CD4-positive, alpha-beta T cell treated with Interleukin-15 for 4 hours (primary cell): Measurements from ENCODE around the gene UGT2B11.
"Not testable (repeated sequence)": the region's sequence is repeated elsewhere in the genome, so short reads cannot be mapped to it uniquely, and the experiment has no call there.

Experiments used
- DNase-seq: peaks from one replicate; pipeline ENCODE4 v3.0.0-alpha.2; 2020; ENCODE audit warnings: low spot score

Gene UGT2B11

DNA sequence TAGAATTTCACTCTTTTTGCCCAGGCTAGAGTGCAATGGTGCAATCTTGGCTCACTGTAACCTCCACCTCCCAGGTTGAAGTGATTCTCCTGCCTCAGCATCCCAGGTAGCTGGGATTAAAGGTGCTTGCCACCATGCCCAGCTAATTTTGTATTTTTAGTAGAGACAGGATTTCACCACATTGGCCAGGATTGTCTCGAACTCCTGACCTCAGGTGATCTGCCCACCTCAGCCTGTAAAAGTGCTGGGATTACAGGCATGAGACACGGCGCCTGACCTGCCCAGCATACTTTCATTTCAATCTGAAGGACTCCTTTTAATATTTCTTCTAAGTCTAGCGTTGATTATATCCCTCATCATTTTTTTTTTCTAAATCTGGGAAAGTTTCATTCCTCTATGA is 45.4 kb downstream of the UGT2B11 start:
- DNase-seq: not testable (repeated sequence)

DNA sequence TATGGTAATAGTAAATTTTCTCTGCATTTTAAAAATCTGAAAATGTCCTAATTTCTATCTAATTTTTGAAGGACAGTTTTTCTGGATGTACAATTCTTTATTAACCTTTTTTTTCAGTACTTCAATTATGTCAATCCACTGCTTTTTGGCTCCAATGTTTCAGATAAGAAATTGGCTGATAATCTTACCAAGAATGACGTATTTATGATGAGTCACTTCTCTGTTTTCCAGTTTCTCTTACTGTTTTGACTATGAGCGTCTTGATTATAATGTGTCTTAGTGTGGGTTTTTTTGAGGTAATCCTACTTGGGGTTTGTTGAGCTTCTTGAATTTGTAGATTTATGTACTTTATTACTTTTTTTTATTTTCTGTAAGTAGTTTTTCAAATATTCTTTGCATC is 47.2 kb downstream of the UGT2B11 start:
- no peak for DNase-seq

DNA sequence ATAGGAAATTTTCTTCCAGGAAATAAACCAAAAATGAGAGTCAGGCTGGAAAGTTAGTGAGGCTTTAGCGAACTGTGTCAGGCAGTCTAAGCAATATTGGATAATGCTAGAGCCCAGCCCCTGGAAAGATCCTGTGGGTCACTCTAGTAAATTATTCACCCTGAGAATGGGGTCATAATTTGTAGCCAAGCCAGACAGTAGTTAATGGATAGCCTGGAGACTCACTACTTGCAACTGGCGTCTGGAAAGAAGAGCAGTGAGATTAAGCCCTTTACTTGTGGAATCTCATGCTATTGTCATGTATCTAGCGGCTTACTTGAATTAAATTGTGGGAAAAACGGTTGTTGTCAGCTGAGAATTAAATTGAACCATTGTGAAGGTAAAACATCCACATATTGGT is 48.2 kb downstream of the UGT2B11 start:
- not testable (repeated sequence) for DNase-seq

DNA sequence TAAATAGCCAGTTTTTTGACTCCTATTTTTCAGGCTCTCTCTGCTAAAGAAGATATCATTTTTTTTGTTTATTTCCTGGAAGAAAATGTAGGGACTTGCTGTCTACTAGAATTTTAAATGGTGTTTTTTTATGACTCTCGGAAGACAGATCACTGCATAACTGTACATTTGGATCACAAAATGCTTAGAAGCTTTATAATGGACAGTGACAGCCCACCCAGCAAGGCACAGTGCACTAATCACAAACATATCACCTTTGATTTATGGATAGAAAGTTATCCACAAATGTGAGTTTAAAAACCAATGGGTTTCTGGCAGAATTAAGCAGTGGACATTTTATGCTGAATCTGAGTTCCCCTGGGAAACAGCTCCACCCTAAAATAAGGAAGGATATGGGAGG is 48.8 kb downstream of the UGT2B11 start:
- DNase-seq: not testable (repeated sequence)

DNA sequence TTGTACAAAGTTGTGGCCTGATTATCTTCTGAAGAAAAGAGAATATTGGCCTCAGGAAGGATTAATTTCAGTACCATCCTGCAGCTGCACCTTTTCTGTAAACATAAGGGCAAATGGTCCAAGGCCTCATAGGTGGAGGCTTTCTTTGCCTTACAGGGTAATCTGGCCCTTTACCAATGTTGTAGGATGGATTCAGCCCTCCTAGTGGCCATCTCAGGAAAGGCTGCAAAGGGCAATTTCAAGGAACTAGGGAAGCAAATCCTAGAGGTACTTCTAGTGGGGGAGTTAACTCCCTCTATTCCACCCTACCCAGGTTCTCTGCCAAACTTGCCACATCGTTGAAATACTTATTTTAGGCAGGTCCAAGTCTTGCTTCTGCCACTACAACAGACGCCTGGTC is 57.6 kb downstream of the UGT2B11 start:
- DNase-seq: no peak

DNA sequence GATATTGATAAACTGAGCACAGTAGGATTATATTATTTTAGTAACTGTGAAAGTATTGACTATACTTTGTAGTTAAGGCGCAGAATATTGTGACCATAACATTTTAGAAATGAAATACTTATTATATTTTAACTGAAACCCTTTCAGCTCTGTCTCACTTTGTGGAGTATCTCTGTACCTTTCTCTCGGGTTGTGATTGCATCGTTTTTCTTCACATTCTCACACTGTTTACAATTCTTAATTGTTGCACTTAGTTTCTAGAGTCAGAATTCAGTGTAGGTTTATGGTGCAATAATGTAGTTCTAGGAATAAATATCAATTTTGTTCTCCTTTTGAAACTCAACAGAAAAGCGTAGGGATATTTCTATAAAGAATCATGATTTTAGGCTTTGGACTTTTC is 60.5 kb downstream of the UGT2B11 start:
- DNase-seq: no peak
